GM21576 (cell line): Measurements from ENCODE around the gene OSGEP.

Experiments used
- ATAC-seq: cut with Tn5 transposase; IDR thresholded peaks from one replicate; pipeline ENCODE4 v1.9.1; 2021; ENCODE audit warnings: mild to moderate bottlenecking, moderate library complexity; ENCODE audit not compliant: unreplicated experiment

OSGEP gene

DNA sequence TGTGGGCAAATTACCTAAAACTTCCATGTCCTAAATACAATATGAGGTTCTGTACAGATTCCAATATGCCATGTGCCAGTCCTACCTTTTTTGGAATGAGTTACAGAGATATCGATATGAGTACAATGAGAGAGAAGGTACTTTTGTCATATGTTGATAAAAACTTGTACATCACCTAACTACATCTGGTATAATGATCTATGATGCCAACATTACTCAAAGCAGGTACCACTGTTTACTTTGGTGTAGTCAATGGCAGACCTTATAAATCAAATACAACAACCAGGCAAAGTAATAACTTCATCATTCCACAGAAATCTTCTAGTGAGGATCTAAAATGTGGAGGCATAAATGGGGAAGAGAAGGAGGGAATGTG lies 54.0 kb downstream of the OSGEP start:
- ATAC-seq, result no peak

- no peak for ATAC-seq
Measured at GRCh38 chr14:20397511-20397910, 57.1 kb downstream of the OSGEP start.
